ENCODE results near the gene PPFIBP2.

PPFIBP2 gene

GRCh38 chr11:7572001-7572712 lies 58.4 kb downstream of the PPFIBP2 start:
- no peak overlapping the region for H3K27ac Mint-ChIP-seq
- H3K9me3 Mint-ChIP-seq, result no peaks in the 10 kb centered on the region
- DNase-seq (ENCODE audit: low spot score in 2 of 2), result no peak
- H3K4me1 Mint-ChIP-seq, result peaks cover 16% of the 10 kb centered on the region
- H3K36me3 Mint-ChIP-seq, result no peaks in the 10 kb centered on the region
- no peak overlapping the region for H3K4me3 Mint-ChIP-seq
- ATAC-seq, result no peak

- DNase-seq (ENCODE audit: low spot score in 2 of 2) (no peak), ATAC-seq (no peak)
- Mint-ChIP-seq H3K9me3 (no peaks in the 10 kb centered on the region), H3K27ac (no peak overlapping the region), H3K4me1 (peaks cover 26% of the 10 kb centered on the region), H3K36me3 (no peaks in the 10 kb centered on the region), H3K4me3 (no peak overlapping the region)
Observed at GRCh38 chr11:7573193-7573557, 59.4 kb downstream of the PPFIBP2 start.

- ATAC-seq (no peak), DNase-seq (ENCODE audit: low spot score in 2 of 2) (no peak)
- Mint-ChIP-seq H3K36me3 (no peaks in the 10 kb centered on the region), H3K4me3 (no peak overlapping the region), H3K9me3 (no peaks in the 10 kb centered on the region), H3K4me1 (peaks cover 32% of the 10 kb centered on the region), H3K27ac (no peak overlapping the region)
Observed at GRCh38 chr11:7573558-7574296, 59.9 kb downstream of the PPFIBP2 start.

GRCh38 chr11:7574491-7575130 lies 60.8 kb downstream of the PPFIBP2 start:
- H3K27ac Mint-ChIP-seq, result no peak overlapping the region
- DNase-seq (ENCODE audit: low spot score in 2 of 2) (no peak), ATAC-seq (no peak)
- H3K4me3 Mint-ChIP-seq, result no peak overlapping the region
- H3K4me1 Mint-ChIP-seq, result peaks cover 34% of the 10 kb centered on the region
- no peaks in the 10 kb centered on the region for H3K36me3 Mint-ChIP-seq
- H3K9me3 Mint-ChIP-seq, result no peaks in the 10 kb centered on the region

DNA sequence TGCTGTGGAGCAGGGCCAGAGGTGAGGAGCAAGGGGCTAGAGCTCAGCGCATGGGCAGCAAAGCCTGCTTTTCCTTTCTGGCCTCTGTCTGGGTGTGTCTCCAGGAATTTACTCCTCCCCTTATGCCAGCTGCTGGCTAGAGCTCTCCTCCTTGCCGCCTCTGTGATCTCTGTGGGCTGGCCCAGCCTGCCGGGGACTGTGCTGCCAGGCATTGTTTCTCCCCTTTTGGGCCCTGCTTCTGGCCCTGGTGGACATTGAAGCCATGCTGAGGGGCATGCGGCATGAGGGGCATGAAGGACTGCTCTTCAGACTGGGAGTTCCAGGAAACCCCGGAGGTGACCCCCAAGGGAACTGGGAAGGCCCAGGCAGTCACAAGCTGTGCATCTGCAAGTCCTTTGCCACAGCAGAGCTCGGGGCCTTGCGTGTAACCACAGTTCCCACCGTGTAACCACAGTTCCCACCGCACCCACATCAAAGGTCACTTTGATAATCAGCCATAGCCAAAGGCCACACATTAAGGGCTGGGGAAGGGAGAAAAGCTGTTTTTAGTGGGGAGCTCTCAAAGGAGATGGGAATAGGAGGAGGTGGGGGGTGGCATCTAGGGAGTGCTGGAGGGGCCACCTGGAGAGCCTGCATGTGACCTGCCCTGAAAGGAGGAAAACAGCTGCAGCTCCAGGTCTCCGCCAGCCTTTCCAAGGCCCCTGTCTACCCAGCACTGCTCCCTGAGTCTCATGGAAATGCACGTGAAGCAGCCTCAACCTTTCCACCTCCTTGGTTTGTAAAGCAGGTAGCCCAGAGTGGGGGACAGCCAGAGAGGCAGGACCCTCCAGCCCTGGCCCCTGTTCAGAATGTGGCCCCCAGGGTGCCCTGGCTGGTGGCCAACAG lies 62.3 kb downstream of the PPFIBP2 start:
- Mint-ChIP-seq H3K36me3 (no peaks in the 10 kb centered on the region), H3K4me3 (no peak overlapping the region), H3K27ac (no peak overlapping the region), H3K9me3 (no peaks in the 10 kb centered on the region), H3K4me1 (peaks cover 34% of the 10 kb centered on the region)
- ATAC-seq (peak; percentile 7), DNase-seq (ENCODE audit: low spot score in 2 of 2) (no peak)

DNA sequence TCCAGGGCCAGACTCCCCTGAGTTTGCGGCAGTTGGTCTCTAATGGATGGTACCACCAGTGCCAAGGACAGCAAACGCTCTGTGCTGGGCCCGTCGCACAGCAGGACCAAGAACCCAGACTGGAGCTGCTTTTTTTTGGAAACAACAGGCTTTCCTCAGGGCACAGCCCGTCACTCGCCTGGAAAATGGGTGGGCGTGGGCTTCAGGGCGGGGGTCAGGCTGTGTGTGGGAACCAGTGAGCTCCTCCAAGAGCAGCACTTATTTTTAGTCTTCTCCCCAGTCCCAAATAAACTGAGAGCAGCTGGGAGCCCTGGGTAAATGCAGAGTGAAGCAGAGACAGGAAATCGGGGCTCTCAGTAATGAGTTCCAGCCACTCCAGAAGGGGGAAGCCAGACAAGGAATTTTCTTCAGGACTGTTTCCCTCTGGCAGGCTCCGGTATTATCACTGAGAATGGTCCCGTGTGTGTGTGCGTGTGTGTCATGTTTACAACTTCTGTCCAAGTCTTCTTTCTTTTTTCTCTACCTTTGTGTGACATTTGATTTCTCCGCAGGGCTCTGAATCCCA lies 63.0 kb downstream of the PPFIBP2 start:
- Mint-ChIP-seq H3K27ac (no peak overlapping the region), H3K36me3 (no peaks in the 10 kb centered on the region), H3K4me3 (peak overlapping the region; percentile 34), H3K9me3 (no peaks in the 10 kb centered on the region), H3K4me1 (peaks cover 34% of the 10 kb centered on the region)
- no peak for ATAC-seq
- DNase-seq (ENCODE audit: low spot score in 2 of 2), result no peak

- Mint-ChIP-seq H3K4me1 (peaks cover 34% of the 10 kb centered on the region), H3K27ac (peak overlapping the region; percentile 29), H3K9me3 (no peaks in the 10 kb centered on the region), H3K4me3 (peak overlapping the region; percentile 34), H3K36me3 (no peaks in the 10 kb centered on the region)
- ATAC-seq (peak; percentile 48), DNase-seq (ENCODE audit: low spot score in 2 of 2) (no peak)
Observed at GRCh38 chr11:7577291-7578190, 63.7 kb downstream of the PPFIBP2 start.

- no peaks in the 10 kb centered on the region for H3K36me3 Mint-ChIP-seq
- DNase-seq (ENCODE audit: low spot score in 2 of 2) (no peak), ATAC-seq (no peak)
- H3K4me1 Mint-ChIP-seq, result peaks cover 34% of the 10 kb centered on the region
- peak overlapping the region; percentile 34 for H3K4me3 Mint-ChIP-seq
- no peaks in the 10 kb centered on the region for H3K9me3 Mint-ChIP-seq
- peak overlapping the region; percentile 29 for H3K27ac Mint-ChIP-seq
Observed at GRCh38 chr11:7578276-7578955, 64.6 kb downstream of the PPFIBP2 start.

GRCh38 chr11:7579361-7579791 lies 65.6 kb downstream of the PPFIBP2 start:
- no peak for ATAC-seq
- no peak for DNase-seq (ENCODE audit: low spot score in 2 of 2)
- H3K9me3 Mint-ChIP-seq, result no peaks in the 10 kb centered on the region

GRCh38 chr11:7581021-7581590 lies 67.3 kb downstream of the PPFIBP2 start:
- ATAC-seq, result no peak
- DNase-seq (ENCODE audit: low spot score in 2 of 2), result no peak
- H3K27ac Mint-ChIP-seq, result no peak overlapping the region
- H3K4me3 Mint-ChIP-seq, result no peak overlapping the region
- H3K9me3 Mint-ChIP-seq, result no peaks in the 10 kb centered on the region
- no peaks in the 10 kb centered on the region for H3K36me3 Mint-ChIP-seq
- peaks cover 28% of the 10 kb centered on the region for H3K4me1 Mint-ChIP-seq

More at GRCh38 chr11:7579361-7579791, 65.6 kb downstream of the PPFIBP2 start:
- no peak overlapping the region for H3K27ac Mint-ChIP-seq
- H3K4me1 Mint-ChIP-seq, result peaks cover 34% of the 10 kb centered on the region
- no peak overlapping the region for H3K4me3 Mint-ChIP-seq
- no peaks in the 10 kb centered on the region for H3K36me3 Mint-ChIP-seq

- Mint-ChIP-seq H3K36me3 (no peaks in the 10 kb centered on the region), H3K4me1 (peaks cover 15% of the 10 kb centered on the region), H3K27ac (no peak overlapping the region), H3K9me3 (no peaks in the 10 kb centered on the region), H3K4me3 (no peak overlapping the region)
- ATAC-seq (no peak), DNase-seq (ENCODE audit: low spot score in 2 of 2) (no peak)
Observed at GRCh38 chr11:7582338-7582985, 68.7 kb downstream of the PPFIBP2 start.

DNA sequence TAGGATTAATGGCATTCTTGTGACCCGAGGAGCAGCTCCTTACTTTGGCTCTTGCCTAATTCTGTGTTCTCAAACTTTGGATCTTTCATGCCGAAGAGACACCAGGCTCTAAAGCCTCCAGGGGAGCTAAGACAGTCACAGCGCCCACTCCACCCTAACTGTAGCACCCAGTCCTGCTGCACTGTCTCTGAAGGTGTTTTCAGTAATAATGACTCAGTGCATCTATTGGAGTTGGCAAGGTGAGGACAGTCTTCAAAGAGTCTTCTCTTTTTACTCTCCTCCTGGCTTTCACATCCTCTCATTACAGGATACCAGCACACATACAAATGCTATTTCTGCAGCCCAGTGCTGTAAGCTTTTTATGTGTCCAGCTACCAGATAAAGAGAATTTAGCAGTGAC lies 69.4 kb downstream of the PPFIBP2 start:
- H3K9me3 Mint-ChIP-seq, result no peaks in the 10 kb centered on the region
- H3K4me3 Mint-ChIP-seq, result no peak overlapping the region
- H3K36me3 Mint-ChIP-seq, result no peaks in the 10 kb centered on the region
- H3K4me1 Mint-ChIP-seq, result peaks cover 7% of the 10 kb centered on the region
- no peak for ATAC-seq
- no peak for DNase-seq (ENCODE audit: low spot score in 2 of 2)
- H3K27ac Mint-ChIP-seq, result no peak overlapping the region

DNA sequence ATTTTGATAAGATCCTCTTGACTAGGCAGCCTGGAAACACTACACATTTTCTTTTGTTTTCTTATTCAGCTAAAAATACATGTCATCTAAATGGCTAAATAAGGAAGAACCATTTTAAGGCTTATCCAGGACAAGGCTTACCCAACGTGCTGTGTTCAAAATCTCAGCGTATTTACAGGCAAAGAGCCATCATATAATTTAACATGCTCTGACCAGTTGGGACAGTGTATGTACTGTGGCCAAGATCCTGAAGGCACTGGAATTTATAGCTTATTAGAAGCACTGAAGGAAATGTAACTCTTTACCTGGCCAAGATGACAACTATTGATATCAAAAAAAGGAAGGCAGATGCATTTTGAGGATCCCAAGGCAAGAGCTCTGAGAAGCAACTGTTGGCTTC lies 71.1 kb downstream of the PPFIBP2 start:
- no peak for DNase-seq (ENCODE audit: low spot score in 2 of 2)
- Mint-ChIP-seq H3K36me3 (no peaks in the 10 kb centered on the region), H3K4me3 (no peak overlapping the region), H3K4me1 (no peaks in the 10 kb centered on the region), H3K27ac (no peak overlapping the region), H3K9me3 (no peaks in the 10 kb centered on the region)
- no peak for ATAC-seq

Data from stimulated activated effector memory CD8-positive, alpha-beta T cell treated with anti-CD3 and anti-CD28 coated beads, Interleukin-12 subunit alpha, Interleukin-12 subunit beta, amount 100 ng/mL, for 72 hours (primary cell).